HG03280 (cell line): ENCODE measurements around the gene MINDY4.

Experiments used
- ATAC-seq: cut with Tn5 transposase; IDR thresholded peaks from one replicate; pipeline ENCODE4 v1.9.1; 2021; ENCODE audit warnings: mild to moderate bottlenecking, moderate library complexity; ENCODE audit not compliant: unreplicated experiment

Gene MINDY4

DNA sequence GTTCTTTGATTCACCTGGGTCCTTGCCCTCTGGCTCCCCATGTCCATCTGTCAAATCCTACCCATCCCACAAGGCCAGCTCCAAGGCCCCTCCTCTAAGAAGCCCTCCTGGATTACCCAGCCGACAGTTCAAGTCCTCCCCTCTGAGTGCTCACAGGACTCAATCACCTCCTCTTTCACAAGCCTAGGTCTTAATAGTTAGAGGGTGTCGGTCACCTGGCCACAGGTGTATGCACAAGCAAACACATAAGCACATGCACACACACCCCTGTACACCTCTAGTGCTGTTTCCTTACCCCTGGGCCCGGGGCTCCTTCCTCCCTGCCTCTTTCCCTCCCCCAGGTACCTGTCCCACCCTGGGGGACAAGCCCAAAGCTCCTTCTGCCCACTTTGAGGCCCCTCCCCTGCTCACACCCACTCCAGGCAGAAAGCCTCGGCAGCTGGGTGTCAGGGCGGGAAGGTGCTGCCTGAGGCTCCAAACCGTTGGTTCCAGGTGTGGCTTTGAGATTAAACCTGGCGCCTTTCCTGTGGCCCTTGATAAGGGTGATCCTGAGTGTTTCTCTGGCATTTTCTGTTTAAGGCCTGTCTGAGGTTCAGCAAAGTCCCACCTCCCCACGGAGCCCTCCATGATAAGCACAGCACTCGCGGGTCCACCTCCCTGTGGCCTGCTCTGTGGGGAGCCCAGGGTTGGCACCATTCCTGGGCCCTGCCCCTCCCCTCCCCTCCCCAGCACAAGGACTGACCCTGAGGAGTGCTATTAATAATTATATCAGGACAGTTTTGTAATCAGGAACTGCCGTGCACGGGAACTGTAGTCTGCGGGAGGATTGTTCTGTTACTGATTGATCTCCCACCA, 125.8 kb downstream of the MINDY4 start:
- no peak for ATAC-seq

DNA sequence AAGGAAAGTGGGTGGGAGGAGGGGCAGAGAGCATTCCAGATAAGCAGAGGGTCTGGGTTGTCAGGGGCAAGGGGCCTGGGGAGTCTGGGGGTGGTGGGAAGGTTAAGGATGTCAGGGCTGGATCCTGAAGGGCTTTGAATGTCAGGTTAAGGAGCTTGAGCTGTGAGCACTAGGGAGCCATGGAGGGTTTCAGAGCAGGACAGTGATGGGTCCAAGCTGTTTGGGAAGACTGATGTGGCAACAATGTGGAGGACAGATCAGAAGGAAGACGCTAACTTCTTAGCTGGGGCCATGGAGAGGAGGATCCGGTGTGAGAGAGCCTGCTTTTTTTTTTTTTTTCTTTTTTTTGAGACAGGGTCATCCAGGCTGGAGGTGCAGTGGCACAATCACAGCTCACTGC, 126.6 kb downstream of the MINDY4 start:
- ATAC-seq = no peak

DNA sequence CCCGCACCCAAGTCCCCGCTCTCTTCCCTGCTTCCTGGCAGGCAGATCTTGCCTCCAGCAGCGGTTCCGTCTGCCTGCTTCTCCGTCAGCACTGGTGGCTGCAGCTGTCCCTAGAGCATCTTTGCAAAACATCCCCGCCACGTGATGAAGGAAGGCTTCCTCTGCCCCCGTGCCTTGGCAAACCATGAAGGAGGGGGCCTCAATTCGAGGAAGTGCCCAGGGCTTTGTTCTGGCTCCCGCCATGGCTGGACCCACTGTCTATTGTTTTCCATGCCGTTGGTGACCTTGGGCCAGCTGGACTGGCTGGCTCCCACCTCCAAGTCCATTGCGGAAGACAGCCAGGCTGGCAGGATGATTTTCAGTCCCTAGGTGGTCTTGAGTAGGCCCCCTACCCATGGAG, 127.2 kb downstream of the MINDY4 start:
- no peak for ATAC-seq

DNA sequence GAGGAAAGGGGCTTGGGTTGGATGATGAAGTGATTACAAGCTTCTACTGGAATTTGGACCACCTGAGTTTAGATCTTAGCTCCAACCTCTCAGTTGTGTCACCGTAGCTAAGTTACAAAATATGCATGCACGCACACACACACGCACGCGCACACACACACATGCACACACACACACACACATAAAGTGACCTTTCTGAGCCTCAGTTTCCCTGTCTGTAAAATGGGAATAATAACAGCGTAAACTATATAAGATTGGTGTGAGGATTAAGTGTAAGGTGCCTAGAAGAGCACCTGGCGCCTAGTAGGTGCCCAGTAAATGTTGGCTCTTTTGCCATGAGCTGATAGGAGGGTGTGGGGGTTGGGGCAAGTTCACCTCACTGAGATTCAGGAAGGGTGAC, 127.8 kb downstream of the MINDY4 start:
- ATAC-seq = no peak

DNA sequence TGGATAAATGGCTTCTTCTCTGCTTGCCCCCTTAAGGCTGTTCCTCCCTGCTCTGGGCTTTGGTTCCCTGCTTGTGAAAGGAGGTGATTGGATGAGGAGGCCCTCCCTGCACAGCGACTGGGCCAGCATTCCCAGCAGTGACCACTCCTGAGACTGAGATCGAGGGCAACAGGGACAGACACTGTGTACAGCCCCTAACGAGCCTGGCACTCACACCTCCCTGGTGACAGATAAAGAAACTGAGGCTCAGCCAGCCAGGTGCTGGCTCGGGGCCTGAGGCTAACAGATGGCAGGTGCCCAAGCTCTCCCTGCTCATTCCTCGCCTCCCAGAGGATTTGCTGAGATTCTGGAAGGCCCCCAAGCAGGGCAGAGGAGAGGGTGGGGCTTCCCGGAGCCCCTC, 128.4 kb downstream of the MINDY4 start:
- no peak for ATAC-seq

DNA sequence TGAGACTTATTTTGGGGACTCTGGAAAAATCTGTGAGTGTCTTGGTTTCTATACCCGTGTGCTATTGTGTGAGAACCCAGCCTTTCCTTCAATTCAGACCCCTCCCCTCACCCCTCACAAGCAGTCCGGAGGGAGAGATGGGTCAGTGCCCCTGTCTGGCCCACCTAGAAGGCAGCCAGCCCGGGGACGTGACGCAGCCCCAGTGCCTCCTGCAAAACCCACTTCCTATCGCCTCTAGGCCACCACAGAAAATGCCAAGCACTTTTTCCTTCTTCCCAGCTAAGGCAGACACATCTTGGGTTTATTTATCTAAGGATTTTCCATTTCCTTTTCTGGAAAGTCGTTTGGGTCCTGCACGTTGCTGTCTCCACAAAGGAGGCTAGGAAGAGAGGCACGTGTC, 128.8 kb downstream of the MINDY4 start:
- no peak for ATAC-seq

DNA sequence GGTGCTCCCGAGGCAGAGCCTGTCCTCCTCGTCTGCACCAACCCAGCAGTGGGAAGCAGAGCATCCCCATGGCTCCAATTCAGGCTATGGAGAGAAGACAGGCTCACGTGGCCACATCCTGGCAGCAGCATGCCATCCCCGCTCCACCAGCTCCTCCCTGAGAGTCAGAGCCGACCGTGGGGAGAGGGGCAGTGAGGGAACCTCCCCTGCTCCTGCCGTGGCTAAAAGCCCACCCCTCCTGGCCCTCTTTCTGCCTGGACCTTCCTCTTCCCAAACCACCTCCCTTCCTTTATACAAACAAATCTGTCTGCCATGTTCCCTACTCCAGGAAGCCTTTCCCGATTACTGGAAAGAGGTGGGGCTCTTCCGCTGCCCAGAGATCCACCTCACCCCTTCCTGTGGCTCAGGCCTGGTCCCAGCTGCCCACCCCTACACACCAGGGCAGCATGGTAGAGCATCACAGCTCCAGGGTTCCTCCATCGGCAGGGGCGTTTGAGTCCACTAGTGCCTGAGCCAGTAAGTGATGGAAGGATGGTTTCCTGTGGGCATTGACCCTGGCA, 129.7 kb downstream of the MINDY4 start:
- no peak for ATAC-seq

DNA sequence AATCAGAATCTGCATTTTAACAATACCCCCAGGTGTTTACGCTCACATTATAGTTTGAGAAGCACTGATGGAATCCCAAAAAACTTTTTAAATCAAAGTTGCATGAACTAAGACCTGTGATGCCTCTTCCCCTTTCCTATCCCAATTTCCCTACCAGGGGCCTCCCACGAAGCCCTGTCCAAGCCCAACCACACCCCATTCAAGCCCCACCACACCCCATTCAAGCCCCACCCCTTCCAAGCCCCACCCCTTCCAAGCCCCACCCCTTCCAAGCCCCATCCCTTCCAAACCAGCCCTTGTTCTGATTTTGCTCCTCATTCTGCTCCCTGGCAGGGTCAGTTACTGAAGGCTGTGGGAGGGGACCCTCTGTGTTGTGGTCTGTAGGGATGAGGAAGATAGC, 130.6 kb downstream of the MINDY4 start:
- ATAC-seq = no peak

DNA sequence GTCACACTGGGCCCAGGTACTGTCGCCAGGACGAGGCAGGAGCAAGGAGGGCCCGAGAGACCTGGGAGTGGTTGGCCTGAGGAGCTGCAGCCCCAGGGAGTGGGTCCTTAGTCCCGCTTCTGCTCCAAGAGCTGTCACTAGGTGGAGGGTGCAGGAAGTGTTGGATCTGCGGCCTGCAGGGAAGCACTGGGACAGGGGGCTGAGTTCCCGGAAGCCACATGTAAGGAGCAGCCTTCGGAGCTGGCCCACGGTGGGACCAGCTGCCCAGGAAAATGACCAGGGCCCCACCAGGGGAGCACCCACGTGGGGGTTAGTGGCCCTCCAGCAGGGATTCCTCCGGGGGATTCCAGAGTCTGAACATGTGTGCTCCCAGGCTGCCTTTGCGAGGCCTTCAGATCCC, 131.2 kb downstream of the MINDY4 start:
- no peak for ATAC-seq

DNA sequence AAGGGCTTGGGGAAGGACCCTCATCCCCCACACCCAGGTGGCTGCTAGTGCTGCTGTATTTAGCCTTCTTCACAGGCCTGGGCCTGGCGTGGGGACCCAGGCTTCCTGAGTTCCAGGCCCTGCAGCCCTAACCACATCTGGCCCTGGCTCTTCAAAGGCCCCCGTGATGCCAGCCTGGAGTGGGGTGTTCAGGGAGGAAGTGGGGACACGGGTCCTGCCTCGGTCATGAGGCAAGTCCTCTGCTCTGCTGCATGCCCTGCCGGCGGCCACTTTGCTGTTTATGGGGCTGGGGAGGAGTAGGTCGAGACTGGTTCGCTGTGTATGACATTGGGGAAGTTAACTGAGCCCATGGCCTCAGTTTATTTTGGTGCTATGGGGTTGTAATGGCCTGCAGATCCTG, 131.9 kb downstream of the MINDY4 start:
- no peak for ATAC-seq

DNA sequence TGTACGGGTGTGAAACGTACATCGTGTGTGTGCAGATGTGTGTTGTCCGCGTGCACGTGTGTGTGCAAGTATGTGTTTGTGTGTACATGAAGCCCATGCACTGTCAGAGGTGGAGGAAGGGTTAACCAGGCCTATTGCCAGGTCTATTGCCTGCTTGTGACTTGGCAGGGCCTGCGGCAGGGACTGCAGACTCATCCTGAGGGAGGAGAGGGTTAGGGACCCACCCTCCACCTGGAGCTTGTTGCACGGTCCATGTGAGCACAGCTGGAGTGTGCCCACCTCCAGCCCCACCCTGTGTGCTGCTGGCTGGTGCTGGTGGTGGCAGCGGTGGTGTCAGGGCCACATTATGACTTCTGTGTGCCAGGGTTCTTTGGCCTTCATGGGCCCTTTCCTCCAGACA, 133.3 kb downstream of the MINDY4 start:
- ATAC-seq = no peak

DNA sequence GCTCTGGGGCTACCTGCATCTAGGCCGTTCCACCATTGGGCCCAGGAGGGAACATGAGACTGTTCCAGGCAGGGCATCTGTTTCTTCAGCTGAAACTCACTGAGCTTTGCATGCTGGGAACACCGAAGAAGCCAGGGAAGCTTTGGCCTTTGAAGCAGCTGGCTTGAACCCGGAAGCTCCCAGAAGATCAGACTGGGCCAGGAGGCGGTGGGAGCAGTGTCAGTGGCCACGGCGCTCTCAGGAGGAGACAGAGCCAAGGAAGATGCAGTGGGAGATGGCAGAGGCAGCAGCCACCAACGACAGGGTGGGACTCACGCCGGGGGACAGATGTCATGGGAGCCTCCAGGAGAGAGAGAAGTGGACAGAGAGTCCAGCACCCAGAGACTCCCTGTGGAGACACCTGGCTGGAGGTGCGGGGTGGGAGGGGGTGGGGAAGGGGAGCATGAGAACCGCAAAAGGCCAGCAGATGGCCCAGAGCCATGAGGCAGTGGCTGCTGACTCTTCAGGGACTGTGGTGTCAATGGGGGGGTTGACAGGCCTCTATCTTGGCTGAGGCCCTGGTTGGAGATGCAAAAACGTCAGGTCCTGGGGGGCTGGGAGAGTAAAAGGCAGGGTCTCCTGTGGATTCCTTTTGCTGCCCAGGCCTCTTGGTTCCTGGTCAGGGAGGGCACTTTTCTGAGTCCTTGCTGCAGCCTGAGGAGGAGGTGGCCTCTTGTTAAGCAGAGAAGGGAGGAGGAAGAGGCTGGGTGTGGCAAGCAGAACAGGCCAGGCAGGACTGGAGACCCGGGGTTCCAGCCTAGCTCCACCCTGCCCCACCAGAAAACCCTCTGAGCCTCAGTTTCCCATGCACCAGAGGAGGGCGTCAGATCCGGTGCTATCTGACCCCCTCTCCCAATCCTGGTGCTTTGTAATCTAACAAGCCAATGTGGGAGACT, 134.1 kb downstream of the MINDY4 start:
- ATAC-seq = no peak

DNA sequence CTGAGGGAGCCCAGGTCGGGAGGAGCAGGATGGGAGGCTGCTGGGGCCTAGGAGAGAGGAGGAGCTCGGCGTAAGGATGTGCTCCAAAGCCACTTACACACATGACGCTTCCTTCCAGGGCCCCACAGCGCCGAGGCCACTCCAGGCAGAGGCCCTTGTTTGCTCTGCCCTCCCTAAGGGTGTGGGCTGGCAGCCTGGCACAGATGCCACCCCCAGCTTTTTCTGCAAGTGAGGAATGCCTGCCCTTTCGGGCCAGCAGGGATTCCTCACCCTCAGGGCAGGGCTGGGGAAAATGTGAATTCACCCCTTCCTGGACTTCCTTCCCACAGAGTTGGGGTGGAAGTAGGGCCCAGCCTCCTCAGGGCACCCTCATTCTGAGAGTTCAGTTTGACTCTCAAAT, 134.8 kb downstream of the MINDY4 start:
- ATAC-seq = no peak

DNA sequence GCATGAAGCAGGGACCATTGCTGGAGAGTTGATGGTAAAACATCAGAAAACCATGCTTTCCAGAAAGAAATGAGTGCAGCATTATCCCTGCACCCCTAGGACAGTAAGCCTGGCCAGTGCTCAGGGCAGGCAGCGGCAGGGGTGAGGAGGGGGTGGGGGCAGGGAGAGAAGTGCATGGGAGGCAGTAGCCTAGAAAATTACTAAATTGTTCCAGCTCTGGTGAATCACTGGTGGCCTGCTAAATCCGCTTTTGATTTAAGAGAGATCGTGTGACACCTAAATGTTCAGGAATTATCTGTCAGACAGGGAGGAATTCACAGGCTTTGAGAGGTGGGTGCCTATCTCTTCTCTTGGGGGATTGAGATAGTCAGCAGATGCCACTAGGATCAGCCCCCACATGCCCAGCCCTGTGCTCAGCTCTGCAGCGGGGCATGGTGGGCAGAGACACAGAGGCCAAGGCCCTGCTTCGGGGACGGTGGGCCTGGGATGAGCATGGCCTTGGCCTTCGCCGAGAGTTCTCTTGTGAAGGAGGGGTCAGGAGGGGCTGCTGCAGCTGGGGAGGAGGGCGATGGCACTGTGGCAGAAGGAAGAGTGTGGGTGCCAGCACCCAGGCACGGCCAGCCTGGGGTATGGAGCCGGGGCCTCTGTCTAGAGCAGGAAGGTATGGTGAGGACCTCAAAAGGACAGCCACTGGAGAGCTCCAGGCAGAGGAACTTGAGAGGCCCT, 135.5 kb downstream of the MINDY4 start:
- ATAC-seq = no peak

DNA sequence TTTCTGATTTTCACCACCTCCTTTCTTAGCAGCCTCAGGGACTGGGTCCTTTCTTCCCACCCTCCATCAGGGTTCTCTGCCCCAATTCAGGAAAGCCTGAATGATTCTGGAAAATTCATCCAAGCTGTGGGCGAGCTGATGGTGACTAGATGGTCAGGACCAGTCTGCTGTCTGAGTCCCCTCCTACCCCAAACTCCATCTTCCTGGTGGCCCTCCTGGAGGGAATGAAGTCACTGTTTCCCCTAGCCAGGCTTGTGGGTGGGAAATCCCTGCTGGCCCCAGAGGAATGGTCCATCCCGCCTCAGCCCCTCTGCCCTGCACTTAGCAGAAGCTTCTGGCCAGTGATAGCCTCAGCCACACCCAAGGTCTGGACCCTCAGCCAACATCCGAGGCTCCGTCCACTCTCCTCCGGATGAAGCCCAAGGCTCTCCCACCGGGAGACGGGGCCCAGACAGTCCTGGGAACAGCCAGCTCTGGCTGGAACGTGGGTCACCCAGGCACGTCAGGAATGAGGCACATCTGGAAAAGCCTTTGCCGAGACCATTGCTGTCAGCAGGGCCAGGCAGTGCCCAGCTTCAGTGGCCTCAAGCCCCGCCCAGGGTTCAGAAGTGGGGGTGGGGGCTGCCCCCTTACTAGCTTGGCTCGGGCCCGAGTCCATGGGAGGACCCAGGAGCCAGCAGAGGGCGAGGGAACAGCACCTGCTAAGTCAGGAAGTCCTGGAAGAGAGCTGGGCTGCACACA, 136.5 kb downstream of the MINDY4 start:
- no peak for ATAC-seq

DNA sequence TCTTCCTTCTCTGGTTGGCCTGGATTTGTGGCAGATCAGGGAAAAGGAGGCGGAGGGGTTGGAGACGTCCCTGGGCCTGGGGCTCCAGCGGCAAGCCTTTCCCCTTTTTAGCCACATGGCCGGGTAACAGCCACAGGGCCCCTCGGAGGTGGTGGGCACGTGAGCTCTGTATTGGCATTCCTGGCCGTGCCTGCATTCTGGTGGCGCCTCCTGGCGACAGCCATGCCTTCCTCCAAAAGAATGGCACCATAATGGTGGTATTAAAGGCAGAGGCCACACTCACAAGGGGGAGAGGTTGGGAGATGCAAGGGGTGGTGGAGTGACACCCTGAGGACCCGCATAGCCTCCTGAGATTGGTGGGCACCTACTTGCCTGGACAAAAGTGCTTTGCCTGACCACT, 137.5 kb downstream of the MINDY4 start:
- no peak for ATAC-seq

DNA sequence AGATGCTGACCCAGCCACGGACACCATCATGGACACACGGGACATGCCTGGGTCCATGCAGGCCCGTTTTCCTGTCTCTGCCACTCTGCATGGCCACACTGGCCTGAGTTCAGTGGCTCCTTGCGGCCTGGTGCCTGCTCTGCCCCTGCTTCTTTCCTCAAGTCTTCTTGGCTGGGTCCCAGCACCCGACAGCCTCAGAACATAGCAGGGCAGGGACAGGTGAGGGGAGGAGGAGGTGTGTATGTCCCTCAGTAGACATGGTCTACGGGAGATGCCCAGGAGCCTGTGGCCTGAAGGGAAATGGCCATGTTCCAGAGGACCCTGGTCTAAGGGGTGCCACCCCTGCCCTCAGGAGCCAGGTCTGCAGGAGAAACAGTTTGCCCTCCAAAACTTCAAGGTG, 138.2 kb downstream of the MINDY4 start:
- no peak for ATAC-seq

DNA sequence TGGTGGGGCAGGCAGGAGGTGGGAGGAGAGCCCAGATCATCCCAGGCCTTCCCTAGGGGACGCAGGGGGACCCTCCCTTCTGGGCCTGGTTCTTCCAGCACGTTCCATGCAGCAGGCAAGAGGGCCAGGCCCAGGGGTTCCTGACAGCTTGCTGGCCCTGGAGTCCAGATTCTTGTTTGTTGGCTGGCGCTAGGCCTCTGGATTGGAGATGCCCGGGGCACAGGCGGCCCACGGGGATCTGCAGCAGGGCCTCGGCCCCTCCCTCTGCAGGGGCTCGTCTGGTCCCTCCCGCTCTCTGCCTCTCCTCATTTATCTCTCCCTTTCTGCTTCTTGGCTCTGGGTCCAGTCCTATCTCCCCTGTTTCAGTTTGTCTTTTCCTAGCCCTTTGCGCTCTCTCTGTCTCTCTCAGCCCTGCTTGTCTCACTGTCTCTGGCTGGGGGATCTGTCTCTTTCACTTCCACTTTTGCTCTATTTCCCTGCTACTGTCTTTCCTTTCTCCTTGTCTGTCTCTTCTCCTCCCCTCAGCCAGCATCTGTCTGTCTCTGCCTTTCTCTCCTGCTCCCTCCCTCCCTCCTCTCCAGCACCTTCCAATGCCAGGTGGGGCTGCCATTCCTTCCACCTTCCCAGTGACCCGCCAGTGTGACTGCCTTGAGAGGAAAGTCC, 139.3 kb downstream of the MINDY4 start:
- ATAC-seq = no peak

DNA sequence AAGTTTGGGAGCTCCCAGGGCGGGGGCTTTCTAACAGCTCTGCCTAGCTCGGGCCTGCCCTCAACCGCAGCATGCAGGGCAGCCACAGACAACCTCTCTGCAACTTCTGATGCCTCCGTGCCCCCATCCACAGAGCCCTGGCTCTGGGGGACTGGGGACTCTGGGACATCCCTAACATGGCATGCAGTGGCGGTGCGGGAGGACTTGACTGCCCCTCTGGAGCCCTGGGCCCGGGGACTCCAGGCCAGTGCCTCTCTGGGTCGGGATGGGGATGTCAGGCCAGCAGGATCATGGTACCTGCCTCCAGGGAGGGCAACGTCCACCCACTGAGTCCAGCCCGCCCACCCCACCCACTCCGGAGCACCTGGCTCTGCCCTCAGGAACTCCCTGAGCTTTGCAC, 139.9 kb downstream of the MINDY4 start:
- ATAC-seq = no peak

DNA sequence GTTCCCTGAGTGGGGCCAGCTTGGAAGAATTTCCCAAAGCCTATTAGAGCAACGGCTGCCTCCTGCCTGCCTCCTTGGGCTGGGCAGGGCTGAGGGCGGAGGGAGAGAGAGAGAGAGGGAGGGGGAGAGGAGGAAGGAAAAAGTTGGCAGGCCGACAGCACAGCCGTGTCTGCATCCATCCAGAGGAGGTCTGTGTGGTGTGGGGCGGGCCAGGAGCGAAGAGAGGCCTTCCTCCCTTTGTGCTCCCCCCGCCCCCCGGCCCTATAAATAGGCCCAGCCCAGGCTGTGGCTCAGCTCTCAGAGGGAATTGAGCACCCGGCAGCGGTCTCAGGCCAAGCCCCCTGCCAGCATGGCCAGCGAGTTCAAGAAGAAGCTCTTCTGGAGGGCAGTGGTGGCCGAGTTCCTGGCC, 140.3 kb downstream of the MINDY4 start, which contains the start of gene AQP1:
Gene AQP1 (plus strand): TSS at position 293 of the 409 bp plus-strand sequence. CDS start 57 bp downstream, at position 350.
- no peak for ATAC-seq
